GM12874 (cell line): ENCODE data around the gene LST1.

Experiments used
- TF ChIP-seq, protein P1 (sequence below): IDR thresholded peaks from 2 replicates; pipeline ENCODE4 v1.5.1; 2011; ENCODE audit warnings: low read depth, mild to moderate bottlenecking, control low read depth, low read length, moderate library complexity; ENCODE audit not compliant: insufficient read depth

The LST1 gene

GRCh38 chr6:31586599-31587281 is 663 bp downstream of the LST1 start:
- TF ChIP-seq, protein P1, sequence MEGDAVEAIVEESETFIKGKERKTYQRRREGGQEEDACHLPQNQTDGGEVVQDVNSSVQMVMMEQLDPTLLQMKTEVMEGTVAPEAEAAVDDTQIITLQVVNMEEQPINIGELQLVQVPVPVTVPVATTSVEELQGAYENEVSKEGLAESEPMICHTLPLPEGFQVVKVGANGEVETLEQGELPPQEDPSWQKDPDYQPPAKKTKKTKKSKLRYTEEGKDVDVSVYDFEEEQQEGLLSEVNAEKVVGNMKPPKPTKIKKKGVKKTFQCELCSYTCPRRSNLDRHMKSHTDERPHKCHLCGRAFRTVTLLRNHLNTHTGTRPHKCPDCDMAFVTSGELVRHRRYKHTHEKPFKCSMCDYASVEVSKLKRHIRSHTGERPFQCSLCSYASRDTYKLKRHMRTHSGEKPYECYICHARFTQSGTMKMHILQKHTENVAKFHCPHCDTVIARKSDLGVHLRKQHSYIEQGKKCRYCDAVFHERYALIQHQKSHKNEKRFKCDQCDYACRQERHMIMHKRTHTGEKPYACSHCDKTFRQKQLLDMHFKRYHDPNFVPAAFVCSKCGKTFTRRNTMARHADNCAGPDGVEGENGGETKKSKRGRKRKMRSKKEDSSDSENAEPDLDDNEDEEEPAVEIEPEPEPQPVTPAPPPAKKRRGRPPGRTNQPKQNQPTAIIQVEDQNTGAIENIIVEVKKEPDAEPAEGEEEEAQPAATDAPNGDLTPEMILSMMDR = no peak

DNA sequence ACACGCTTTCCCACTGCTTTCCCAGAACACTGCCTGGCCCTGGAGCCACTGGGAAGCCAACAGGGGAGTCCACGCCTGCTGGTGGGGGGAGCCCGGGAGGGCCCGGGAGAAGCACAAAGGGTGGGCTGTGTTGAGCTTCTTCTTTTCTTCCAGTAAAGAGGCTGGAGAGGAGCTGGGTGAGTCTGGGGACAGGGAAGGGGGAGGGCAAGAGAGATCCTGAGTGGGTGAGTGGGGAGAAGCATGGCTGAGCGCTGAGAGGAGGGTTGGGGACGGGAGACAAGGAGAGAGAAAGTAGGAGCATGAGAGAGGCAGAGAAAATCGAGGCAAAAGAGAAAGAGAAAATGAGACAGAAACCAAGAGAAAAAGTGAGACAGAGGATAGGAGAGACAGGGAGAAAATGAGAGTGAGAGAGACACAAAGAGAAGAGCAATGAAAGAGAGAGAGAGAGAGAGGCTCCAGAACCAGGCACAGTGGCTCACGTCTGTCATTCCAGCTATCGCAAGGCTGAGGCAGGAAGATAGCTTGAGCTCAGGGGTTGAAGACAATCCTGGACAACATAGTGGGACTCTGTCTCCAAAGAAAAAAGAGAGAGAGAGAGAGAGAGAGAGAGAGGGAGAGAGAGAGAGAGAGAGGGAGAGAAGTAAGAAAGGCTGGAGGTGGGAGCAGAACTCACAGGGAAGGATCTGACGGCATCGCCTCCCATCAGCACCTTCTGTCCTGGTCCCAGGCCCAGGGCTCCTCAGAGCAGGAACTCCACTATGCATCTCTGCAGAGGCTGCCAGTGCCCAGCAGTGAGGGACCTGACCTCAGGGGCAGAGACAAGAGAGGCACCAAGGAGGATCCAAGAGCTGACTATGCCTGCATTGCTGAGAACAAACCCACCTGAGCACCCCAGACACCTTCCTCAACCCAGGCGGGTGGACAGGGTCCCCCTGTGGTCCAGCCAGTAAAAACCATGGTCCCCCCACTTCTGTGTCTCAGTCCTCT is 2.0 kb downstream of the LST1 start:
- TF ChIP-seq, protein P1 = no peak

- TF ChIP-seq, protein P1 = no peak
These were observed 3.0 kb downstream of the LST1 start for GRCh38 chr6:31588871-31589650.

DNA sequence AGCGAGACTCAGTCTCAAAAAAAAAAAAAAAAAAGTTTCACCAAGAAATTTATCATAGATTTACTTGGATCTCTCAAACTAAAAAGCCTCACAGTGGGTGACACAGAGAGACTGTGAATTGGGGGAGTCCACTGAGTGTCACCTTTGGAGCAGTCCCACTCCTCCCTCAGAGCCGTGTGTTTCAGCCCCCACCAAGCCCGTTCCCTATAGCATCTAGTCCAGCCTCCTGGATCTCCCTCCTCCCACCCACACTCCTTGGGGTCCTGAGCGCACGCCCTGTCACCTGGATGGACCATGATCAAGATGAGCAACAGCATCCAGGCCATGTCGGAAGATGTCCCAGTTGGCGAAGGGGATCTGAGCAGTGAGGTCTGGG is 6.3 kb downstream of the LST1 start:
- TF ChIP-seq, protein P1 = no peak

GRCh38 chr6:31597006-31597405 is 10.9 kb downstream of the LST1 start:
- TF ChIP-seq, protein P1 = peak; percentile 61; the same call in 1 of the 2 replicates

DNA sequence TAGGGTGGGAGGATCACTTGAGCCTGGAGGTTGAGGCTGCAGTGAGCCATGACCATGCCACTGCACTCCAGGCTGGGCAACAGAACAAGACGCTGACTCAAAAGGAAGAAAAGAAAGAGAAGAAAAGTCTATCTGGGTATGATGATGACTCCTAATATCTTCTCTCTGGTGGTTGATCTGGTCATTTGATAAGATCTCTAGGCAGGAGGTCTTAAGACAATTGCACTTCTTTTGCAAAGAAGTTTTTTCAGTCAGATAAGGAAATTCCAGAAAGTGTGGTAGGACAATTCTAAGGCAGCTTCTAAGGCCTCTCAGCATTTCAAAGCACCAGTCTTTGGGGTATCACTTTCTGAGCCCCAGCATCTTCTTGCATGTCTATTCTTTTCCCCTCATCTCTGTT is 21.2 kb downstream of the LST1 start:
- TF ChIP-seq, protein P1 = no peak
